HuH-7 (cell line): Measurements from ENCODE around the gene TCOF1.

ENCODE experiments used
- DNase-seq: peaks from one replicate; pipeline ENCODE4 v3.0.0; 2011; ENCODE audit warnings: low spot score

Gene TCOF1

DNA sequence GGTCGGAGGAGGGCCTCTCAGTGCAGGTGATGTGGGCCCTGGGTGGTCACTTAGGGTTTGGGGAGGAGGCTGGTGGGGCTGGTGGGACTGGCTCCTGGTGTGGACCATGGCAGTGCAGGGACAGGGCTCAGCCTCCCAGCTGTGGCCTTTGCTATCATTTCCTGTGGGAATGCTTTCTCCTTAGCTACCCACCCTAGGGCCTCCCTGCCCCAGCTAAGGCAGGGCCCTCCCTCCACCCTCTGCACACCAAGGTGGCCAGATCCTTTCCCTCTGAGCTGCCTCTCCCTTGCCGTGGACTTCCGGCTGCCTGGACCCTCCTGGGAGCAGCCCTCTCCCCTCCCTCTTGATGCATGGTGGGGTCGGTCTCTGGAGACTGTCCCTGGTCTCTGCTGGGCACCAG, 32.1 kb upstream of the TCOF1 start:
- no peak for DNase-seq

- DNase-seq: no peak
Observed at GRCh38 chr5:150326707-150327106, 30.8 kb upstream of the TCOF1 start.

GRCh38 chr5:150327139-150327538, 30.4 kb upstream of the TCOF1 start:
- DNase-seq: no peak

DNA sequence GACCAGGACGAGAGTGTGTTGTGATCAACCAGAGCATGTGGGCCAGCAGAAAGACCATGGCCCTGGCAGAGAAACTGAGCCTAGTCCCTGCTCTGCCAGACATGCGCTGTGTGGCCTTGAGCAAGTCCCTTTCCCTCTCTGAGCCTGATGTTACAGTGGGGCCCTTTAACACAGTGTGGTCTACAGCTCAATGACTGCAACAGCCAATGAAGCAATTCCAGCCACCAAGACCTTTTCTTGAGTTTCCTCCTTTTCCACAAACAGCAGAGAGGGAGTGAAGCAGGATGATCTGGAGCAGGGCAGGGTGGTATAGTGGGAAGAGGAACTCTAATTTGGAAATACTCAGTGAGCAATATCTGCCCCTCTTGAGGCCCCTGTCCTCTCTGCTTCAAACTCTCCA, 29.0 kb upstream of the TCOF1 start:
- DNase-seq: no peak

- DNase-seq: no peak
Observed at GRCh38 chr5:150329038-150329437, 28.5 kb upstream of the TCOF1 start.

DNA sequence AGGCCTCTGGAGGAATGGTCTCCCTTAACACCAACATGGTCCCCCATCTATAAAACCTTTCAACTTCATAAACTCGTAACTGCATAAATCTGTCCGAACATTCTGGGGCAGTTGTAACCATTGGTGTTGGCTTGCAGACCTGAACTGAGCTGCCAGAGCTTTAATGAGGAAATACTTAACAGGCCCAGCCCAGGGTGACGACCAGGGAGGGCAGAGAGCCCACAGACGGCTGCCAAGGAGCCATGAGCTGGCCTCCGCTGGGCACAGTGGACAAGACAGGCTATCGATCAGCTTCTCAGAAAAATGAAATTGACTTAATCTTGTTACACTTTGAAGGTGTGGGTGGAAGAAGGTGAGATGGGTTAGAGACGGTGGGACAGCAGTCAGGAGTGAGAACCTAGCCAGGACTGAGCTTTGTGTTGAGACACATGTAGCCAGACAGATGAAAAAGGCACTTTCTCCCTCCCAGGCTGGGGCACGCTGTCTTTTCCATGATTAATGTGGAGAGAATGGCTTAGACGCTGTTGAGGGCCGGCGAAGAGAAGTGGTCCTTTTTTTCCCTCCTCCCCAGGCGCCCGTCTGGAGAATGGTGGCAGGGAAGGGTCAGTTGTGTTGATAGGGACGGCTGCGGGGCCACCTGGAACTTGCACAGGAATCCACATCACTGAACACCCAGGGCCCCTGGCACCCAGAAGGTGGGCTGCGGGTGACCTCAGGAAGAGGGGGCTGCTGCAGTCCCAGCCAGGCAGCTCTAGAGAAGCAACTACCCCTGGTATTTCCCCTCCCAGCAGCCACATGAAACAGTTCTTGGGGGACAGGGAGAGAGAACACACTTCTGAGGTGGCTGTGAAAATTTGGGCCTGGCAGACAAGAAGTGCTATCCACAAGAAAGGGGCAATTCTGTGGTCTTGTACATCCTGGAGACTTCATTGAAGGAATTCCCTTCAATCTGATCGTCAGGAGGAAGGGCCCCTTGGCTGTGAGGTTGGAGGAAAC, 27.3 kb upstream of the TCOF1 start:
- no peak for DNase-seq

DNA sequence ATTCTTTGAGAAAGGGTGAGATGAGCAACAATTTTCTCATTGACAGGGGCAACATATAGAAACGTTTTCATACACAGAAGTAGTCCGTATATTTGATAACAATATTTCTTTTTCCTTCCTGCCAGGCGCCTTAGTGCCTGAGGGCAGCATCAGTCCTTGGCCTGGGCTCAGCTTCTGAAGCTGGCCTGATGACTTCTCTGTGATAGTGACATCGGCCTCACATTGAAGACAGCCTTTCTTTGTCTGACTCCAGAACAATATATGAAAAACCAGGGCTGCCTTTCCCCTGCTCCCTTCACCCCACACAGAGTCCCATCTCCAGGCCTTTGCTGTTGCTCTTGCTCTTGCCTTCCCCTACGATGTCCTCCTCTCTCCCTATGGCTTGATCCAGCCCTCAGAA, 24.1 kb upstream of the TCOF1 start:
- DNase-seq: no peak

GRCh38 chr5:150335778-150336177, 21.7 kb upstream of the TCOF1 start:
- DNase-seq: no peak

GRCh38 chr5:150338546-150338945, 19.0 kb upstream of the TCOF1 start:
- DNase-seq: no peak

DNA sequence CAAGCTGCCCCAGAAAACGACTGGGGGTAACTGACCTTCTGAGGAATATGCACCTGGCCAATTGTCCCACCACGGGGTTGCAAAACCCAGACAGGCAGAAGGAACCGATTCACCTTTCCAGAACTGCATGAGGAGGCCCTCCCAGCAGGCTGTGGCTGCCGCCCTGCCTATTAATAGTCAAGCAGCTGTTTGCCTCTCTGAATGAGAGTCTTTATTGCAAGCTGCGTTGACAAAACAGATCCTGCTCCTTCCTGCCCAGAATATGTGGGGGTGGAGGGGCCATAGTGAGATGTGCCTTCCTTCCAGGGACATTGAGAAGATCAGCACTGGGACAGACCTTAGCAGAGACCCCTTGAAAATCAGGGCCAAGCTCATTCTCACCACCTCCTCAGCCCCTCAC, 18.3 kb upstream of the TCOF1 start:
- DNase-seq: no peak

GRCh38 chr5:150339841-150340240, 17.7 kb upstream of the TCOF1 start:
- DNase-seq: no peak

DNA sequence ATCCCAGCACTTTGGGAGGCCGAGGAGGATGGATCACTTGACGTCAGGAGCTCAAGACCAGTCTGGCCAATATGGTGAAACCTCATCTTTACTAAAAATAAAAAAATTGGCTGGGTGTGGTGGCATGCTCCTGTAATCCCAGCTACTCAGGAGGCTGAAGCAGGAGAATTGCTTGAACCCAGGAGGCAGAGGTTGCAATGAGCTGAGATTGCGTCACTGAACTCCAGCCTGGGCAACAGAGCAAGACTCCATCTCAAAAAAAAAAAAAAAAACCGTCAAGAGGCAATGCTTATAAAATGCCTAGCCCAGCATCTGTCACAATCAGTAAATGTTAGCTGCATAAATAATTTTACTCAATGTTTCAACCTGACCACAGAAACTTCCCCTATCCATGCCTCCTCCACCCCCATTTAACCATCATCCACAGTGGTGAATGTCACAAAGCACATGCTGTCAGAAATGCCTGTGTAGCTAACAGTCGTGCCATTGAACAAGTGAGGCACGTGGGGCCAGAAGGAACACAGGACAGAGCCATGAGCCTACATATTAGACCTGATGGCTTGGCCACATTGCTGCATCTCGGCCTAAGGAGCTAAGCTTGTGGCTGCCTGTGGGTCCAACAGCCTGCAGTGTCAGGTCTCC, 16.8 kb upstream of the TCOF1 start:
- DNase-seq: no peak

DNA sequence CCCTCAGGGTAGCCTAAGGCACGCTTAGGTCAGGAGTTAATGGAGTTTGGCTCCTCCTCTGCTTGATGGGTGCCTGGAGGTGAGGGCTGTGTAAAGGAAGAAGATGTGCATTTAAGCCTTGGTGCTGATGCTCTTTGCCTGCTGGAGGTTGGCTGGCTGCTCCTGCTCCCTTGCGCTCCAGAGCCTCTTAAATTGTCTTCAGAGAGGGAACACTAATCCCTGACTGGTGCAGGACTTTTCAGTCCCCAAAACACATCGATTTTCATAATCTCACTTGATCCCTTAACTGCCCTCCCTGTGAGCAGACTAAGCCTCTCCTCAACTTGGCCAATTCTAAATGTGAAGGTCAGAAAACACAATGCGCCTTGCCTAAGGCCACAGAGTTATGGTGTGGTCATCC, 16.2 kb upstream of the TCOF1 start:
- no peak for DNase-seq

DNA sequence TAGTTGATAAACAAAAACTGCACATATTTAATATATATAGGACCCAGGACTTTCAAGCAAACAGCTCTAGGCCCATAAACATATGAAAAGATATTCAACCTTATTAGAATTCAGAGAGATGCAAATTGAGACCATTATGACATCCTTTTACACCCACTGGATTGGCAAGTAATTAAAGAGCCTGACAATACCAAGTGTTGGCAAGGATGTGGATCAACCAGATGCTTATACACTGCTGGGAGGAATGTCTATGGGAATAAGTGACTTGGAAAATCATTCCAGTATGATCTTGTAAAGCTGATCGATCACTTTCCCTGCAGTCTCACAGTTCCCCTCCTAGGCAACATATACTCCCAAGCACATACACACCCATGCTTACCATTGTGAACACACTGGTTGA, 15.5 kb upstream of the TCOF1 start:
- no peak for DNase-seq

GRCh38 chr5:150342583-150342982, 14.9 kb upstream of the TCOF1 start:
- no peak for DNase-seq

DNA sequence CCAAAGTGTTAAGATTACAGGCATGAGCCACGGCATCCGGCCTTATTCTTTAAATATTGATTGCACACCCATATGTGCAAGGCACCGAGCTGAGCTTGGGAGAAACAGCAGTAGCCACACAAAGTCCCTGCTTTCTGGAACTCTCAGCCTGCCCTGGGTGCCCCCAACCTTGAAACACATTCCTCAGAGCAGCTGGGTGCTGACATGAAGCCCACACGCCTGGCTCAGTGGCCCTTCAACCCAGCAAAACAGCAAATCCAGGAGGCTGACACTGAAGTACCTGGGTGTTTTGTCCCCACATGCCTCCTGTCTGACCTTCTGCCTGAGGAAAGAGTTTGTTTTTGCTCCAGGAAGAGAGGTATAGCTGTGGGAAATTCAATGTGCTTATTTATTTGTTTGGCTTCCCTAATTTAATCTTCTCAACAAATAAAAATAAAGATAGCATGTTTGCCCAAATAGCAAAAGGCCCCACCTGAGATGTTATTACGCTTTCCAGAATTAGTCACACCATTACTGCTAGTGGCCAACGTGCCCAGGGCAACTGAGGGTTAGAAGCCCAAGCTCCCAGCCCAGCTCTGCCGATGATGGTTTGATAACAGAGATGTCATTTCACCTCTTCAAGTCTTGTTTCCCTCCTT, 13.4 kb upstream of the TCOF1 start:
- no peak for DNase-seq

DNA sequence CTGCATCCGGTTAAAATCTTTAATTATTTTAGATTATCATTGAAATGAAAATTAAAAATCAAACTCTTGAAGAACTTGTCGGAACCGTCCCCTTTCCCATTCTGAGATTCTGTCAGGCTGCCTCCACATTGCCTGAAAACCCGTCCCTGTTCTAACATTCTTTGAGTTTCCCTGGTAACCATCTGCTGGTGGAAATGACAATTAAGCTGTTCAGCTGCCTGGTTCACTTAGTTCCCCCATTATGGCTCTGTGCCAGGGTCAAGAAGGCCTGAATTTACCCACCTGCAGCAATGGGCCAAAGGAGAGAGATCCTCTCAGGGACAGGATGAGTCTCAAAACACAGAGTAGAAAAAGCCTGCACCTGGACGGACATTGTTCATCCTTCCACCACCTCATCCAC, 11.8 kb upstream of the TCOF1 start:
- no peak for DNase-seq

DNA sequence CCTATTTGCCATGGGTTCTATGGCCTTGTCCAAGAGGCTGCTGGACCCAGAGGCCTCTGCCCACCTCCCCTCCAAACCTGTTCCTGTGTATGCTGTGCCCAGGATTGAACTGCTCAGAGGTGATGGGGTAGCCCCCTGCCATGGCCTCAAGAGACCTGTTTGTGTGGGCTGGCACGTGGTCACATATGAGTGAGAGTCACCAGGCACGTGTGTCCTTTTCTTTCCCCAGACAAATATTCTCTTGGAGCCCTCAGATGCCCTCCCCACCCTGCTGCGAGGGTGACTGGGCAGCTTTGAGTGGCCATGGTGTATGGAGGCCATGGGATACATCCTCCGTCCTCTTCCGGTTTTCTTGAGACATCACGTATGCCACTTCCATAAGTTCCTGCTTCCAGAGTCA, 10.9 kb upstream of the TCOF1 start:
- DNase-seq: no peak

GRCh38 chr5:150347003-150347402, 10.5 kb upstream of the TCOF1 start:
- no peak for DNase-seq

- DNase-seq: no peak
Observed at GRCh38 chr5:150347451-150347850, 10.0 kb upstream of the TCOF1 start.

DNA sequence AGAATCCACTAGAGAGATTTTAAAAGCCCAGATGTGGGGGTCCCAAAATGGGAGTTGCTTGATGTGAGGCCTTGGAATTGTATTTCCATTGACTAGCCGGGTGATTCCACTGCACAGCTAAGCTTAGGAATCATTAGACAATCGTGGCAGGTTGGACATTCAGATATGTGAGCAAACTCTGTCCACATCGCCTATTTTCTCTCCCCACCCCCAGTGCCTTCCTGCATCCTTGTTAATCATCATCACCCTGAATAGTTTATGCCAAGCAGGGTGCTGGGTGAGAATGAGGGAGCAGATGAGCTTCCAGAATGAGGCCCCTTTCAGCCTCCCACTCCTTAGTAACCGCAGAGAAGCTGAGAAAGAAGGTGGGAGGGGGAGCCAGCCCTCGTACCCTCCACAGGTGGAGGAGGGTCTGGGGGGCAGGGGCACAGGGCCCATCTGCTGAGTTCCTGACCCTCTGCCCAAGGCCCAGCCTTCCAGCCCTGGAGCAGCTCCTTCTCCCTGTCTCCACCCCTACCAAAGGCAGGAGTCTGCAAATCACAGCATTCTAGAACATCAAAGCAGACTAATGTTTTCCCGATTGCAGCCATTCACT, 7.7 kb upstream of the TCOF1 start:
- DNase-seq: no peak

DNA sequence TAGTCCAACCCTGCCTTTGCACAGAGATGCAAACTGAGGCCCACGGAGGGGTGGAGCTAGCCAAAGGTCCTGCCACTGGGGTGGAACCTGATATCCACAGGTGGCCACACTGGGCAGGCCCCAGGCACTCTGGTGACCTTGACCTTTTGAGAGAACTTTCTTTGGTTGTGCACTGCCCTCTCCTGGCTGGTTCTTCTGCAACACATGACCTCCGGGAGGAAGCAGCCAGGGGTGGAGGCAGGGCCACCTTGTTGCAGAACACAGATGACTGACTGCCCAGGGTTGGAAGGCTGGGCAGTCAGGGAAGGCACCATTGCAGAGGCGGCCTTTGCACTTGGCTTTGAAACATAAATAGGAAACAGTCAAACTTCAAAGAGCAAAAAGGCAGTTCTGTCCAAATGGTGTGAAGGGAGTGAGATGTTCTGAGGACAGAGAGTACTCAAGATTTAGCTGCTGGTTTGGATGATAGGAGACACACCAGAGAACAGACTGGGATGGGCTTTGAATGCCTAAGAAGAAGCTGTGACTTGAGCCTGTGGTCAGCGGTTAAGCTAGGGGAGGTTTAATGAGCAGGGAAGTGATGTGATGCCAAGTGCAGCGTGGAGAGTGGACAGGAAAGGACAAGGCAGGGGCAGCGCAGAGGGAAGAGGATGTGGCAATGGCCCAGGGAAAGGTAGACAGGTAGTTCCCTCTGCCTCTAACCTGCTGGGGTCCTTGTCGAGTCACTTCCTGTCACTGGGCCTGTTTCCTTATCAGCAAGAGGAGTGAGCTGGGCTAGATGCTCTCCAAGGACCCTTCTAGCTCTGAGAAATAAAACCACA, 6.8 kb upstream of the TCOF1 start:
- peak; percentile 83 for DNase-seq
